Immature natural killer cell (primary cell): ENCODE data around the gene BCL6. TPM values are rescaled to one million over a fixed set of nuclear protein-coding genes. Genes with fewer than 3 reads are reported as not detected.

ENCODE experiments used
- DNase-seq, 3 donors: peaks; one replicate each; pipeline ENCODE4 v3.0.0; 2022; ENCODE audit warnings: mixed read lengths in 1 of 3
- H3K27ac Mint-ChIP-seq, 6 donors: one replicate each; pipeline ENCODE4 v1.8.0; 2020; ENCODE audit warnings: mixed read lengths in 6 of 6, mild to moderate bottlenecking in 5 of 6, inconsistent platforms in 4 of 6, moderate library complexity in 3 of 6
- H3K27me3 Mint-ChIP-seq, 3 donors: one replicate each; pipeline ENCODE4 v1.8.0; 2020 to 2021; ENCODE audit warnings: low read depth in 3 of 3, mild to moderate bottlenecking in 3 of 3, mixed read lengths in 3 of 3, moderate library complexity in 3 of 3, inconsistent platforms in 1 of 3
- H3K36me3 Mint-ChIP-seq, 3 donors: one replicate each; pipeline ENCODE4 v1.8.0; 2020; ENCODE audit warnings: mixed read lengths in 3 of 3, inconsistent platforms in 2 of 3, mild to moderate bottlenecking in 2 of 3
- H3K4me1 Mint-ChIP-seq, 2 donors: one replicate each; pipeline ENCODE4 v1.8.0; 2020; ENCODE audit warnings: inconsistent platforms in 2 of 2, mild to moderate bottlenecking in 2 of 2, mixed read lengths in 2 of 2, moderate library complexity in 1 of 2
- H3K4me3 Mint-ChIP-seq, 5 donors: one replicate each; pipeline ENCODE4 v1.8.0; 2020; ENCODE audit warnings: mild to moderate bottlenecking in 5 of 5, mixed read lengths in 5 of 5, inconsistent platforms in 3 of 5, moderate library complexity in 3 of 5
- H3K9me3 Mint-ChIP-seq, 6 donors: one replicate each; pipeline ENCODE4 v1.8.0; 2020; ENCODE audit warnings: mild to moderate bottlenecking in 6 of 6, mixed read lengths in 6 of 6, inconsistent platforms in 4 of 6, moderate library complexity in 3 of 6
- polyA plus RNA-seq, 3 donors: library from polyadenylated mRNA; unstranded; fragments of 300-500 nt; fragmentation: Illumina TruSeq; gene quantifications; one replicate each; pipeline ENCODE4 v1.2.3, GENCODE V29; 2021

The BCL6 gene
- polyA plus RNA-seq, 3 donors from 2014 or later, result 3.2 to 4.7 (median 4.6) TPM

DNA sequence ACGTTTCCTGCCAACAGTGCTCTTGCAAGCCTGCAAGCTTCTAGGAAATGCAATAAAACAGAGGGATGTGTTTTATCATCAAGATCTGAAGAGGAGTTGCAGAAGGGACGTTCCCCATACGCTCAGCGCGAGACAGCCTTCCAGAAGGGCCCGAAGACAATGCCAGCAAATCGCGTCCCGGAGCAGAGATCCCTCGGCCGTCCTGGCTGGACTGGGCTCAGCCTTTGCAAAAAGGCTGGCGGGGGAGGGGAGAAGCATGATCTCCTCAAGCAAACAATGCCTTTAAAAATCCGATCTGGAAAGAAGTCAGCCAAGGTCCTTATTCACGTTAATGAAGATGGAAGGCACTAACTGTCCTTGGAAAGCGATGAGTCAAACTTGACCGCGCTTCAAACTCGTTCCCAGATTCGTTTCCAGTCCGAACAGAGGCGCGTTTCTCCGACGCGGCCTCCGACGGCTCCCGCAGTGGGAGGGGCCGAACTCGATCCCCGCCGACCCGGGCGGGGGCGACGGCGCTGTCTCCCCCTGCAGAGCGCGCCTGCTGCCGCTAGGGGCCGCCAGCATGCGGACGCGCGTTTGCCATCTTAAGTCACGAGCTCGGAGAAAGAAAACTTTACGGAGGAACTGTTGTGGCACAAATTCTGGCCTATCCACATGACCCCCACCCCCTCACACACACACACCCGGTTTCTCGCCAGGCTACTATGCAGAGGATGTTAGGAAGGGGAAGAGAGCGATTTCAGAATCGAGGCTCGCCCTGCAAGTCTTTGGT is 5.5 kb downstream of the BCL6 start:
- no peaks in the 10 kb centered on the region for H3K9me3 Mint-ChIP-seq

DNA sequence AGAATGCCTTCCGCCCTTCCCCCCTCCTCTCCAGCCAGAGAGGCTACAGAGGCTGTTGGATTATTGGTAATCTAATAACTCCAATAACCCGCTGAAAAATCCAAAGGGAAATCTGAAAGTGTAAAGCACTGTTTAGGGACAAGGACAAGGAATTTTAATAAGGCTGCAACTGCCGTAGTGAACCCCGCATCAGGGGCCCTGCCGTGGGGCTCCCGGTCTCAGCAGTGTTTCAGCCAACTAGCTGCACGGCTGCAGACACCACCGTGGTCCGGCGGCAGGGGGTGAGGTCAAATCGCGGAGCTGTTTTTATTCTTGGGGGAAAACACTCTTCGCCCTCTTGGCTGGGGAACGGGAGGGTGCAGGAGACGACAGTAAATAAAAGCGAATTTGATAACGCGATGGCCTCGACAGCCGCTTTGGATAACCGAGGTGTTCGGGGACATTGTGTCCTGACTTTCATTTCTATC is 6.1 kb downstream of the BCL6 start:
- Mint-ChIP-seq H3K27me3 (peaks cover 5 to 44% (median 25%) of the 10 kb centered on the region in 3 donors), H3K4me3 (peak overlapping the region; percentile 95 to 99 (median 96)), H3K4me1 (peaks cover 56 to 63% of the 10 kb centered on the region in 2 donors), H3K9me3 (no peaks in the 10 kb centered on the region), H3K36me3 (no peaks in the 10 kb centered on the region), H3K27ac (peak overlapping the region; percentile 93 to 100 (median 98))
- no peak for DNase-seq

More for the DNA sequence above, 5.5 kb downstream of the BCL6 start:
- peak; percentile 78 to 83 (median 82) for DNase-seq
- Mint-ChIP-seq H3K4me1 (peaks cover 56 to 63% of the 10 kb centered on the region in 2 donors), H3K27ac (peak overlapping the region; percentile 96 to 100 (median 99)), H3K27me3 (peaks cover 11 to 49% (median 31%) of the 10 kb centered on the region in 3 donors), H3K4me3 (peak overlapping the region; percentile 95 to 99 (median 96)), H3K36me3 (no peaks in the 10 kb centered on the region)

DNA sequence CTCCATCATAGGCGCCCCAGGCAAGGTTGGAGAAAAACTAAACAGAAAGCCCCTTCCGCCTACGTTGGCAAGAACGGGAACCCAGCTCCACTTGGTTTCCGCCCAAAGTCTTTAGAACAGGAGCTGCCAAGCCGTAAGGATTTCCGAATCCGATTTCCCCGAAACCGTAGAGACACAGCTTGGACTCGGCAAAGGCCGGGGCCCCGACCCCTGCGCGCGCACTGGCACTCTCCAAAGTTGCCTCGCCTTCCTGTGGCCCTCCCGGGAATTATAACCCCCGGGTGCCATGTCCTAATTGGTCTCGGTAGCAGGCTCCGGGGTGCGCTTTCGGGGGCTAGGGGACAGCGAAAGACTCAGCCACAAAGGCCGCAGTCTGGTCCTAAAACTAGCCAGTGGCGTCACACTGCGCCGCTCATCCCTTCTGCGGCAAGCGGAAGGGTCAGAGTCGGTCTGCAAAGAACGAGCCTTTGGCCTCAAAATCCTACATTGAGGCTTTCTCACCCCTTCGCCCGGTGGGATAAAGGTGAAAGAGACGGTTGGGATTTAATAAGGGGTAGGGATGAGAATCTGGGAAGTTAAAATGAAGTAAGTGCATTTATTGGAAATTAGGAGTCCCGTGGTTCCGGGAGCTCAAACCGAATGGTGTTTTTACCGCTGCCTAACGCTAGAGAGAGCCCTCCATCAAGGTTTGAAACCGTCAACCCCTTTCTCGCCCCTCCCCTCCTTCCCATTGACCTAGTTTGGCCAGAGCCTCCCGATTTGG is 6.8 kb downstream of the BCL6 start:
- Mint-ChIP-seq H3K4me1 (peaks cover 56 to 63% of the 10 kb centered on the region in 2 donors), H3K9me3 (no peaks in the 10 kb centered on the region), H3K27ac (peak overlapping the region; percentile 93 to 100 (median 98)), H3K27me3 (peaks cover 5 to 41% (median 20%) of the 10 kb centered on the region in 3 donors), H3K36me3 (peaks cover 0 to under 1% (median 0%) of the 10 kb centered on the region in 3 donors), H3K4me3 (peak overlapping the region; percentile 95 to 99 (median 96))
- DNase-seq, result peak; percentile 70 to 74 (median 73)

DNA sequence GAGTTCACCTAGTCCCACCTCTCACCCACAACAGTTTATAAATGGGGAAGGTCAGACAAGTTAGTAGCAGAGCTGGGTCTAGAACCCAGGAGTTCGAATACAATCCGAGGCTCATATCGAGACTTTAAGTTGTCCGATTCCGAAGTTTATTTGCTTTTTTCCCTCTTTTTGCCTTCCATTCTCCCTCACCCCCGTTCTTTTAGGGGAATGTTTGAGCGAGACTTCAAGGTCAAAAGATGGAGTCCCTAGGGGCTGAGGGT is 7.3 kb downstream of the BCL6 start:
- DNase-seq, result no peak
- Mint-ChIP-seq H3K27me3 (peaks cover 5 to 41% (median 20%) of the 10 kb centered on the region in 3 donors), H3K27ac (peak overlapping the region; percentile 93 to 100 (median 98)), H3K4me3 (peak overlapping the region; percentile 95 to 99 (median 96)), H3K36me3 (peaks cover 0 to 5% (median 0%) of the 10 kb centered on the region in 3 donors), H3K9me3 (no peaks in the 10 kb centered on the region), H3K4me1 (peaks cover 55 to 60% of the 10 kb centered on the region in 2 donors)

DNA sequence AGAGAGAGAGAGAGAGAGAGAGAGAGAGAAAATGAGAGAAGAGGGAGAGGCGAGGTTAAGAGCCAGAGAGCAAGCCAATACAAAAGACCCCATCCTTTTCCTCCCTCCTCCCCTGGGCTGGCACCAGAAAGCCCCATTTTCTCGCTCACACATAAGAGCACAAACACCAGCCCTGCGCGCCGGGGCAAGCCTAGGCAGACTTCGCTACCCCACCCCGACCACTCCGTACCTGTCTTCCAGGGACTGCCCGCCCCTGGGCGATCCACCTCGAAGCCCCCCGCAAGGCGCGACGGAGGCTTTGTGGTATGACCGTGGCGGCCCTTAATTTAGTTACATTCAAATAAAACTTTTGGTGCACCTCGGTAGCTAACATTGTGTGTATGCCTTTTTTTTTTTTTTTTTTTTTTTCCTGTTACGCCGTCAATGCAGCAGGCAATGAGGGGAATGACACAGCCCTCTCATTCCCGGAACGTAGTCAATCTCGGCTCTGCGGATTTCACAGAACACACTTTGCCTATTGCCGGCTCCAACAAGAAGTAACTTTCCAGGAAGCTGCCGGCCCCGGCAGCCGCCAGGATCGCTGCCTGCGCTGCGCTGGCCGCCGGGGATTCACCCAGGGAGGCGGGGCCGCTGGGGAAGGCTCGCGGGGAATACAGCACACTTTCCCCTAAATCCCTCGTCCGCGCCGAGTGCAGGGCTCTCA is 7.7 kb downstream of the BCL6 start:
- Mint-ChIP-seq H3K4me3 (peak overlapping the region; percentile 95 to 99 (median 96)), H3K9me3 (no peaks in the 10 kb centered on the region), H3K27ac (peak overlapping the region; percentile 93 to 100 (median 98)), H3K27me3 (peaks cover 5 to 41% (median 20%) of the 10 kb centered on the region in 3 donors), H3K36me3 (peaks cover 0 to 10% (median 4%) of the 10 kb centered on the region in 3 donors), H3K4me1 (peaks cover 50 to 56% of the 10 kb centered on the region in 2 donors)
- DNase-seq, result peak; percentile 40 to 63 (median 49)

DNA sequence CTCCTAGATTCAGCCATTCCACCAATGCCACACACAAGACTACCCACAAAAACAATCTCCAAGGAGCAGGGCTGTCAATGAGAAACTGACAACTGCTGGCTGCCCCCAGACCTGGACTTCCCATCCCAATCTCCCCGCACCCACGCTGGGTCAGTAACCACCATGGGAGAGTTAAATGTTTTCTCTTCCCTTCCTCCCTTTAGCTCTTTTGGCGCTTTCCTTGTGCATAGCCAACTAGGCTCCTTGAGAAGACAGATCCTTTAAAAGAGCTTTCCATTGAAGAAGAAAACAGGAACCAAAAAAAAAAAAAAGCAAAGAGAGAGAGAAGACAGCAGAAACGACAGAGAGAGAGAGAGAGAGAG is 8.3 kb downstream of the BCL6 start:
- H3K36me3 Mint-ChIP-seq, result peaks cover 0 to 12% (median 5%) of the 10 kb centered on the region in 3 donors
- peak overlapping the region; percentile 95 to 99 (median 96) for H3K4me3 Mint-ChIP-seq
- no peaks in the 10 kb centered on the region for H3K9me3 Mint-ChIP-seq
- H3K27me3 Mint-ChIP-seq, result peaks cover 5 to 40% (median 20%) of the 10 kb centered on the region in 3 donors
- H3K27ac Mint-ChIP-seq, result peak overlapping the region; percentile 29 to 99 (median 66)
- DNase-seq, result no peak
- peaks cover 45 to 50% of the 10 kb centered on the region in 2 donors for H3K4me1 Mint-ChIP-seq

DNA sequence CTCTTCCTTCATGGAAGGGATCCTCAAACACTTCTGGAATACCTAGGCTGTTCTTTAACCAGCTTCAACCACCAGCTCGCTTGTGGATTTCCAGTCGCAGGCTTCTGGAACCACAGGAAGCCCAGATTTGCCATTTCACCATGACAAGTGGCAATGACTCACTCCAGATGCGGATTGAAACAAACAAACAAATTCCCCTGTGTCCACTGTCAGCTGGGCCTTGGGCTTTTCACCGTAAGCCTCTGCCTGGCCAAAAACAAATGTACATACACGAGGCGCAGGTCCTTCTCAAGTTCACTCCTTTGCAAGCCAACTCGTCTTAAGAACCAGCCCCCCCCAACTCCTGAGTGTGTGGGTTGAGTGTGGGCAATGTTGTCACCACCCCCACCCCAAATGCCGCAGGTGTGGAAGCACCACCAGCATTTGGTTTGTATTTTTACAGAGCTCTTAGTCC is 8.8 kb downstream of the BCL6 start:
- H3K4me1 Mint-ChIP-seq, result peaks cover 40 to 45% of the 10 kb centered on the region in 2 donors

DNA sequence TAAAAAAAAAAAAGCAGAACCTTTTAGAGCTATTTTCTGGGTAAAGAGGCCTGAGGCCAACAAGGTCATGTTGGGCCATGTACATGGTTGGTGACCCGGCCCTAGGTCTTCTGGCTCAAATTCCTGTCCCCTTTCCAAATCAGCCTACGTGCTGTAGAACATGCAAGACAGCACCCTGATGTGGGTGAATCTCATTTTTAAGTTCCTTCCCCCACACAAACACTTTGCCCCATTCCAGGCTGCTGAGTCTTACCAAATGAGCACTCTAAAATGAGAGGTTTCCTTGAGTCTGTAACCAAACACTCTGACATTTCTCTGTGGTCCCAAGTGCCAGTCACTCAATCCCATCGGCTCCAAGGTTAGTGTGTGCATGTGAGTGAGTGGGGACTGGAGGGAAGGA is 9.4 kb downstream of the BCL6 start:
- no peak for DNase-seq
- Mint-ChIP-seq H3K27ac (peak overlapping the region in 3 of 6 donors; percentile 1 to 17 (median 5)), H3K4me1 (peaks cover 34 to 39% of the 10 kb centered on the region in 2 donors), H3K9me3 (no peaks in the 10 kb centered on the region), H3K27me3 (peaks cover 5 to 29% (median 20%) of the 10 kb centered on the region in 3 donors), H3K4me3 (peak overlapping the region in 3 of 5 donors; percentile 10 to 99 (median 95)), H3K36me3 (peaks cover 9 to 24% (median 14%) of the 10 kb centered on the region in 3 donors)

More for the DNA sequence above, 8.8 kb downstream of the BCL6 start:
- peaks cover 5 to 35% (median 20%) of the 10 kb centered on the region in 3 donors for H3K27me3 Mint-ChIP-seq
- H3K36me3 Mint-ChIP-seq, result peaks cover 3 to 18% (median 9%) of the 10 kb centered on the region in 3 donors
- peak overlapping the region; percentile 95 to 99 (median 96) for H3K4me3 Mint-ChIP-seq
- peak overlapping the region in 4 of 6 donors; percentile 5 to 99 (median 90) for H3K27ac Mint-ChIP-seq
- peak in 1 of 3 donors; percentile 11 for DNase-seq
- H3K9me3 Mint-ChIP-seq, result no peaks in the 10 kb centered on the region

DNA sequence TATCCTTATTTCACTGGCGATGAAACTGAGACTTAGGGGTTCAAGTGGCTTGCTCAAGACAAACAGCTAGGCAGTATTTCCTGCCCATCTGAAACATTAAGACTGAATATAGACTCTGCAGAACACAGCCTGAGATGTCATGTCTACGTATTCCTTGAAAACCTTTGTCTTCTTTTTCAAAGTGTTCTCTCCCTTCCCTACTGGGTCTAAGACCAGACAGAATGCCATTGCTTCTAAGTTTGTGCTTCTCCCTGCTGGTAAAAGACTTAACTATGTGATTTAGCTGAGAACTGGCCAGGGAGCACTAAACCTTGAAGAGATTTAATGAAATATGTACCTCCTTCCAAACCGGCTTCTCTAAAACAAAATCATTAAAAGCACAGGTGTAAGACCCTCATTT is 9.9 kb downstream of the BCL6 start:
- H3K4me3 Mint-ChIP-seq, result no peak overlapping the region
- peaks cover 5 to 26% (median 18%) of the 10 kb centered on the region in 3 donors for H3K27me3 Mint-ChIP-seq
- peaks cover 10 to 25% (median 16%) of the 10 kb centered on the region in 3 donors for H3K36me3 Mint-ChIP-seq
- DNase-seq, result no peak
- H3K9me3 Mint-ChIP-seq, result no peaks in the 10 kb centered on the region
- peak overlapping the region in 2 of 6 donors; percentile 5 to 19 for H3K27ac Mint-ChIP-seq
- H3K4me1 Mint-ChIP-seq, result peaks cover 29 to 34% of the 10 kb centered on the region in 2 donors

DNA sequence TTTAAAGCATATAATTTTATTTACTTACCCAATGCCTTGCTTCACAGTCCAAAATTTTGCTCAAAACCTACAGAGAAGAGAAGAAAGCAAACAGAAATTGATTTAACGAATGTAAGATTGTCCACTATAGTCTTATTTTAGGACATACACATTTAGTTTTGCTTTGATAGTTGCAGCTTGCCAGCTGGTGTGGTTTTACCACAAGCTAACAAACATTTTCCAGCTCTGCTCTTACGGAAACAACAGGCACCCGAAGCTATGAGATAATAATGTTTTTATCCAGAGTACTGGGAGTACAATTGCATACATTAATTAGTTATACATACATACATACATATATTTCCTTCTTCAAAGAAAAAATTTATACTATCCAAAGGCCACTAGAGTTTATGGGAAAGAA is 10.4 kb downstream of the BCL6 start:
- H3K27ac Mint-ChIP-seq, result no peak overlapping the region

DNA sequence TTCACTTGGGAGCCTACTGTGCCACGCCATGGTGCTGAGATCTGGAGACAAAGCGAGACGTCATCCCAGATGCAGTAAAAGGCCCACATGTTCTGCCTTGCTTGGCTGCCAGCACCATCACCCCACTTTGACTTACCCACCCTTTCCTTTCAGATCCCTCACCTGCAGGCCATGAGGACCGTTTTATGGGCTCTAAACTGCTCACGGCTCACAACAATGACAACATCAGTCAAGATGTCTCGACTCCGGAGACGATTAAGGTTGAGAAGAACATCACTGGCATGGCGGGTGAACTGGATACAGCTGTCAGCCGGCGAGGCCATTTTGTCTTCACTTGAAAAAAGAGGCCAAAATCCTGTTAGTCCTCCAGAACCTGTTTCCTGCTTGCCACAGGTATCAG is 11.9 kb downstream of the BCL6 start:
- no peak for DNase-seq
- H3K27ac Mint-ChIP-seq, result peak overlapping the region in 1 of 6 donors; percentile 12
- H3K9me3 Mint-ChIP-seq, result no peaks in the 10 kb centered on the region
- peaks cover 19 to 44% (median 26%) of the 10 kb centered on the region in 3 donors for H3K36me3 Mint-ChIP-seq
- H3K4me3 Mint-ChIP-seq, result no peak overlapping the region
- H3K27me3 Mint-ChIP-seq, result peaks cover 5 to 16% (median 14%) of the 10 kb centered on the region in 3 donors
- peaks cover 14 to 19% of the 10 kb centered on the region in 2 donors for H3K4me1 Mint-ChIP-seq

More for the DNA sequence above, 10.4 kb downstream of the BCL6 start:
- peaks cover 10 to 29% (median 21%) of the 10 kb centered on the region in 3 donors for H3K36me3 Mint-ChIP-seq
- H3K4me3 Mint-ChIP-seq, result no peak overlapping the region
- H3K9me3 Mint-ChIP-seq, result no peaks in the 10 kb centered on the region
- no peak for DNase-seq
- peaks cover 5 to 26% (median 18%) of the 10 kb centered on the region in 3 donors for H3K27me3 Mint-ChIP-seq
- H3K4me1 Mint-ChIP-seq, result peaks cover 24 to 29% of the 10 kb centered on the region in 2 donors

DNA sequence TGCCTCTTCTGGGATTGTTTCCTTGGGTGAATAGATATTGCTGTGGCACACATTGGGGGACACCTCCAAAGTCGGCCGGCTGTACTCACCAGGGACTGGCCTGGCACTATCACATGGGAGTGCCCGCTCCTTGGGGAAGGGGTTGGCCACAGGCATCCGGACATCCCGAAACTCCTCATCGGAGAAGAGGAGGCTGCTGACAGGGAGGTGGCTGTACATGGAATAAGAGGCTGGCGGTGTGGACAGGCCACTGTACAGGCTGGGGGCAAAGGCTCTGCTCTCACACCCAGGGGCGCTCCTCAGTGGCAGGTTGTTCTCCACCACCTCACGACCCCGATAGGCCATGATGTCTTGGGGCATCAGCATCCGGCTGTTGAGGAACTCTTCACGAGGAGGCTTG is 15.7 kb downstream of the BCL6 start:
- H3K4me1 Mint-ChIP-seq, result no peaks in the 10 kb centered on the region
- no peak for DNase-seq
- H3K4me3 Mint-ChIP-seq, result no peak overlapping the region
- peaks cover 36 to 78% (median 37%) of the 10 kb centered on the region in 3 donors for H3K36me3 Mint-ChIP-seq
- H3K27ac Mint-ChIP-seq, result no peak overlapping the region
- peaks cover 0 to 1% (median 1%) of the 10 kb centered on the region in 3 donors for H3K27me3 Mint-ChIP-seq
- H3K9me3 Mint-ChIP-seq, result no peaks in the 10 kb centered on the region
